Activated B cell treated with CpG ODN at 0.5 μM for 24 hours (primary cell): ENCODE results near the gene EPB41L2. TPM values are rescaled to one million over a fixed set of nuclear protein-coding genes. Genes with fewer than 3 reads are reported as not detected.
A peak's percentile ranks its signal among the peaks of the same experiment; 100 is the strongest.

Source experiments
- ATAC-seq: fragments of 200-7000 bp; cut with Tn5 transposase; one replicate; pipeline ENCODE4 v1.10.0; 2021; ENCODE audit warnings: low read depth, mild to moderate bottlenecking, moderate library complexity
- CTCF ChIA-PET: fragments of 350-600 bp; sonication (Branson Sonifier 250); formaldehyde crosslinking; loops from one replicate; lab custom pipeline; 2021; ENCODE audit warnings: antibody characterized with exemption; lab: Charles Lee
- POLR2A ChIA-PET: fragments of 350-600 bp; sonication (Branson Sonifier 250); formaldehyde crosslinking; loops from one replicate; lab custom pipeline; 2021; ENCODE audit warnings: antibody characterized with exemption; lab: Charles Lee
- DNase-seq: peaks from one replicate; pipeline ENCODE4 v3.0.0; 2022
- H3K27ac Mint-ChIP-seq: one replicate; pipeline ENCODE4 v1.8.0; 2020; ENCODE audit warnings: mixed read lengths
- H3K27me3 Mint-ChIP-seq: one replicate; pipeline ENCODE4 v1.8.0; 2021; ENCODE audit warnings: mixed read lengths
- H3K36me3 Mint-ChIP-seq: one replicate; pipeline ENCODE4 v1.8.0; 2021; ENCODE audit warnings: low read depth, mixed read lengths
- H3K4me1 Mint-ChIP-seq: one replicate; pipeline ENCODE4 v1.8.0; 2021; ENCODE audit warnings: mixed read lengths
- H3K4me3 Mint-ChIP-seq: one replicate; pipeline ENCODE4 v1.8.0; 2020; ENCODE audit warnings: mild to moderate bottlenecking, mixed read lengths
- H3K9me3 Mint-ChIP-seq: one replicate; pipeline ENCODE4 v1.8.0; 2020; ENCODE audit warnings: mixed read lengths
- intact Hi-C: fragments of 100-400 bp; cut with micrococcal nuclease; formaldehyde crosslinking; loops from one replicate; pipeline ENCODE4 v1.15.1; 2024
- total RNA-seq: library from RNA; stranded (reverse); gene quantifications from 2 replicates; pipeline ENCODE4 v1.2.3, GENCODE V29; 2022
- TF ChIP-seq, protein P1 (sequence below): fragments of 200-600 bp; IDR thresholded peaks from one replicate; pipeline ENCODE4 v1.8.0; 2022; ENCODE audit warnings: antibody characterized with exemption, mild to moderate bottlenecking

The EPB41L2 gene
- total RNA-seq, 1 donor from 2014 or later = 62.8 TPM

DNA sequence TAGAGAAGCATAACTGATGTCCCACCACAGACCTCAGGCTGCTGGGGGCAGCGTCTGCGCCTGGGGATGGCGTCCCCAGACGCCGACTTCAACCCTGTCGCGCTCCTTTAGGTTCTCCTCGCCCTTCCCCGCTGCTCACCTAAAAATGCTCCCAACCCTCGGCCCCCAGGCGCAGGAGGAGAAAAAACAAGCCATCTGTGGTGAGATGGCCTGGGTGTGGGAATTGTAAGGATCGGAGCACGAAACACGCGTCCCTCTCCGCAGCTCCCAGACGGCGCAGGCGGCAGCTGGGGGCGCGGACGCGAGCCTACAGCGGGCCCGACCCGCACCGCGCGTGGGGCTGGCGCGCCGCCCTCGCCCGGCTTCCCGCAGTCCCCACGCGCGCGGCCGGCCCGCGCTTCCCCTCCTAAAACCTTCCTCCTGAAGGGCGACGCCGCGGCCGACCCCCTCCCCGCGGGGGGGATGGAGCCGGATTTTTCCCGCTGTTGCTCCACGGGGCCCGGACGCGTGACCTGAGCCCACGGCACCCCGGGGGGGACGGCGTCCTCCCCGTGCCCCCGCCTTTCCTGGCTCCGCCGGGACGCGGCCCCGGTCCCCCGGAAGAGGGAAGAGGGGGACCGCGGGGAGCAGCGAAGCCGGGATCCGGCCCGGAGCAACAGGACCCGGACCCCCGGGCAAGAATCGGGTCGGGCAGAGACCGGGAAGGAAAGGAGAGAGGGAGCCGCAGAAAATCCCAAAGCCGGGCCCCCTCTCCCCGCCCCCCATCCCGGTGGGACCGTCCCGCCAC is 611 bp downstream of the EPB41L2 start:
- TF ChIP-seq, protein P1, sequence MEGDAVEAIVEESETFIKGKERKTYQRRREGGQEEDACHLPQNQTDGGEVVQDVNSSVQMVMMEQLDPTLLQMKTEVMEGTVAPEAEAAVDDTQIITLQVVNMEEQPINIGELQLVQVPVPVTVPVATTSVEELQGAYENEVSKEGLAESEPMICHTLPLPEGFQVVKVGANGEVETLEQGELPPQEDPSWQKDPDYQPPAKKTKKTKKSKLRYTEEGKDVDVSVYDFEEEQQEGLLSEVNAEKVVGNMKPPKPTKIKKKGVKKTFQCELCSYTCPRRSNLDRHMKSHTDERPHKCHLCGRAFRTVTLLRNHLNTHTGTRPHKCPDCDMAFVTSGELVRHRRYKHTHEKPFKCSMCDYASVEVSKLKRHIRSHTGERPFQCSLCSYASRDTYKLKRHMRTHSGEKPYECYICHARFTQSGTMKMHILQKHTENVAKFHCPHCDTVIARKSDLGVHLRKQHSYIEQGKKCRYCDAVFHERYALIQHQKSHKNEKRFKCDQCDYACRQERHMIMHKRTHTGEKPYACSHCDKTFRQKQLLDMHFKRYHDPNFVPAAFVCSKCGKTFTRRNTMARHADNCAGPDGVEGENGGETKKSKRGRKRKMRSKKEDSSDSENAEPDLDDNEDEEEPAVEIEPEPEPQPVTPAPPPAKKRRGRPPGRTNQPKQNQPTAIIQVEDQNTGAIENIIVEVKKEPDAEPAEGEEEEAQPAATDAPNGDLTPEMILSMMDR = no peak
- H3K36me3 Mint-ChIP-seq = peaks cover 2% of the 10 kb centered on the region
- DNase-seq = peak; percentile 40
- ChIA-PET POLR2A (interaction anchor here (1.1 kb wide), 1 partner anchor 565 kb away, joined by 3 read pairs; the partner anchor contains the start of gene MED23), CTCF (interaction anchor here (0.7 kb wide), 1 partner anchor 178 kb away, joined by 3 read pairs; no protein-coding TSS in a partner anchor)
- H3K27ac Mint-ChIP-seq = peak overlapping the region; percentile 69
- no peaks in the 10 kb centered on the region for H3K27me3 Mint-ChIP-seq
- H3K4me1 Mint-ChIP-seq = peaks cover 37% of the 10 kb centered on the region
- H3K9me3 Mint-ChIP-seq = peaks cover 4% of the 10 kb centered on the region
- intact Hi-C loops = loop anchor here (1.0 to 10.0 kb wide), 16 partner anchors 16 to 1750 kb away; partner anchors contain the start of genes AKAP7, MED23, RPS12 and STX7
- H3K4me3 Mint-ChIP-seq = peak overlapping the region; percentile 89
- peak; percentile 27 for ATAC-seq

DNA sequence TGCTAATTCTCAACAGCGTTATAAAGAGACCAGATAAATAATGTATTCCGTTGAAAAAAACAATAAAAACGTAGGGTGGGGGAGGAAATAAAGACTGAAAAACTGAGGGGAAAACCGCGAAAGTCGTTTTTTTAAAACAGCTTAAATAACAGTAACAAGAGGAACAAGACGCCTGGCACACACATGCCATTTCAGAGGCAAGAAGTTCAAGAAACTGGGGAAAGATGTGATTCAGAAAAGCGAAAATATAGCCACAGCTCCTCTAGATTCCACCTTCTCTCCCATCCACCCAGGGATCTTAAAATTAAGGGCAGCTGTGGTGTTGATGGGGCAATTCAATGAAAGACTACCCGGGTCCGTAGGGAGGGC is 1.3 kb downstream of the EPB41L2 start:
- POLR2A ChIA-PET = no interaction called here
- Mint-ChIP-seq H3K4me3 (peak overlapping the region; percentile 89), H3K4me1 (peaks cover 37% of the 10 kb centered on the region), H3K27ac (peak overlapping the region; percentile 62), H3K27me3 (no peaks in the 10 kb centered on the region), H3K36me3 (peaks cover 2% of the 10 kb centered on the region), H3K9me3 (peaks cover 8% of the 10 kb centered on the region)
- CTCF ChIA-PET = interaction anchor here (0.7 to 1.3 kb wide), 2 partner anchors 55 to 177 kb away, joined by 3 to 5 read pairs; no protein-coding TSS in a partner anchor
- TF ChIP-seq, protein P1 = no peak
- no peak for DNase-seq
- intact Hi-C loops = loop anchor here (2.0 to 10.0 kb wide), 14 partner anchors 17 to 1751 kb away; partner anchors contain the start of genes MED23, RPS12 and STX7
- ATAC-seq = no peak

DNA sequence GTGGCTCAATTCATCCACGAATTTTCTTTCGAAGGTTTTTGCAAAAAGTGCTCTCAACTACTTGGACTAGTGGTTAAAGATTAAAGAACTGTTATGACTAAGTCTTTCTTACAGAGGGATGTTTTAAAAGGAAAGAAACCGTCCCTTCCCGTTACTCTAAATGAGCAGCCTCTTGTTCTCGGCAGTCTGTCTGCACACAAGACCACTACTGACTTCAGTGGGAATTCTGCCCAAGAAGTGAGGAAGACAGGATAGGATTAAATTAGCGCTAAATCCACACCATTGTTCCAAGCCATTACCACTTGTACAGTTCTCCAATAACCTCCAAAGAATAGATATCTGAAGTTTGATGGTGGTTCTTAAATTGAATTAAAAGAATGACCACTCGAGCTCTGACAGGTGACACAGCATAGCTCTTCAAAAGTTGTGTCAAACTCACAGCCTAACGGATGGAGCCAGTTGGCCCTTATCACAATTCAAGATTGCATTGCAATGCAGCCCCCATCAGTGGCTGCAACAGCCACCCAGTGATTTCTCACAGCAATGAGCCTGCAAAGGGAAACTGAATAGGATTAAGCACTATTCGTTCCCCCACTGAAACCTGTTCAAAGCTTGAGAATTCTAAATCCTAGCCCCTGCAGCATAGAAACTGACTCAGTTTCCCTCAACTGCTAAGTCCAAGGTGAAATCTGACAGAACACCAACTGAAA is 1.8 kb downstream of the EPB41L2 start:
- peak overlapping the region; percentile 62 for H3K27ac Mint-ChIP-seq
- peak overlapping the region; percentile 89 for H3K4me3 Mint-ChIP-seq

DNA sequence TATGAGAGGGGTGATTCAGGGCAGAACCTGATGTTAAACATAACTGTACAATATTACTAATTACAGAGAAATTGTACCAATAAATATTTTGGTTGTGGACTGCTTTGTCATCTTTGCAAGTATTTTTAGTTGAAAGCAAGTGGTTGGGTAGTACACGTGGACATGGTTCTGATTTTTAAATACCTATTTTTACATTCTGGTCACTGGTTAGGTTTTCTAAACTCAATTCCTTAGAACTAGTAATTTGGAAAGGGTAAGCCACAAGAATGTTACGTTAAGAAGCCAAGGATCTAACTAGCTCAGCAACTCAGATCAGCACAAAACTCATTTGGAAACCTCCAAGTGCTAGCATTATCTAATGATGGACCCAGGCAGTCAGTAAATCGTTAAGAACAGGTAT is 2.7 kb downstream of the EPB41L2 start:
- Mint-ChIP-seq H3K36me3 (peaks cover 7% of the 10 kb centered on the region), H3K27ac (peak overlapping the region; percentile 24), H3K4me1 (peaks cover 37% of the 10 kb centered on the region), H3K9me3 (peaks cover 13% of the 10 kb centered on the region), H3K4me3 (peak overlapping the region; percentile 48), H3K27me3 (no peaks in the 10 kb centered on the region)
- DNase-seq (no peak), ATAC-seq (no peak)
- ChIA-PET CTCF (interaction anchor here (1.3 kb wide), 1 partner anchor 56 kb away, joined by 5 read pairs; no protein-coding TSS in a partner anchor), POLR2A (no interaction called here)
- intact Hi-C loops = loop anchor here (5.0 to 10.0 kb wide), 9 partner anchors 98 to 1752 kb away; partner anchors contain the start of genes MED23, RPS12 and STX7
- TF ChIP-seq, protein P1 = no peak

More for the DNA sequence above, 1.8 kb downstream of the EPB41L2 start:
- Mint-ChIP-seq H3K4me1 (peaks cover 37% of the 10 kb centered on the region), H3K36me3 (peaks cover 5% of the 10 kb centered on the region), H3K27me3 (no peaks in the 10 kb centered on the region), H3K9me3 (peaks cover 12% of the 10 kb centered on the region)
- ATAC-seq (no peak), DNase-seq (no peak)
- TF ChIP-seq, protein P1 = no peak
- POLR2A ChIA-PET = no interaction called here
- intact Hi-C loops = loop anchor here (5.0 to 10.0 kb wide), 9 partner anchors 99 to 1751 kb away; partner anchors contain the start of genes MED23, RPS12 and STX7
- CTCF ChIA-PET = interaction anchor here (1.3 kb wide), 1 partner anchor 55 kb away, joined by 5 read pairs; no protein-coding TSS in a partner anchor
